K562 (cell line): ENCODE data around the gene DDIT3. TPM values are rescaled to one million over a fixed set of nuclear protein-coding genes. Genes with fewer than 3 reads are reported as not detected.

Experiments used
- DMBX1 ChIP-seq: fragments of 250-450 bp; sonication (Bioruptor Pico); IDR thresholded peaks from 2 replicates; pipeline ENCODE4 v1.8.0; 2022; ENCODE audit warnings: inconsistent platforms, mild to moderate bottlenecking, moderate library complexity, borderline replicate concordance
- GATAD2B ChIP-seq: fragments of 450-650 bp; IDR thresholded peaks from 2 replicates; pipeline ENCODE4 v1.6.1; 2017; ENCODE audit warnings: mild to moderate bottlenecking, borderline replicate concordance
- HBP1 ChIP-seq: fragments of 450-650 bp; formaldehyde crosslinking; IDR thresholded peaks from 2 replicates; pipeline ENCODE4 v1.4.0; 2022; ENCODE audit warnings: missing genetic modification characterization
- JUN ChIP-seq, 2 experiments: sonication (generic) in 1 of 2; formaldehyde crosslinking in 1 of 2; IDR thresholded peaks; 2 replicates each; pipeline versions ENCODE4 v1.6.1 to v1.8.0; 2012 to 2022; ENCODE audit warnings: borderline replicate concordance in 2 of 2, mild to moderate bottlenecking in 2 of 2, improper control_type of control experiment in 1 of 2, low read depth in 1 of 2, low read length in 1 of 2, missing genetic modification reagents in 1 of 2
- KDM2B ChIP-seq: fragments of 250-450 bp; sonication (Bioruptor Pico); IDR thresholded peaks from 2 replicates; pipeline ENCODE4 v1.8.0; 2021; ENCODE audit warnings: mild to moderate bottlenecking, moderate library complexity
- MLX ChIP-seq, 2 experiments: fragments of 450-650 bp in 1 of 2; sonication (generic) in 1 of 2; formaldehyde crosslinking; conservative IDR thresholded peaks; 2 replicates each; pipeline versions ENCODE4 v1.4.0 to v1.8.1; 2020 to 2022; ENCODE audit warnings: mild to moderate bottlenecking in 1 of 2, missing genetic modification reagents in 1 of 2
- MTA2 ChIP-seq: fragments of 450-650 bp; IDR thresholded peaks from 2 replicates; pipeline ENCODE4 v1.6.1; 2016; ENCODE audit warnings: low read depth
- NFIX ChIP-seq: fragments of 250-450 bp; sonication (Bioruptor Pico); IDR thresholded peaks from 2 replicates; pipeline ENCODE4 v1.4.0; 2020; ENCODE audit warnings: low read depth, mild to moderate bottlenecking, moderate library complexity
- YBX1 ChIP-seq: fragments of 450-650 bp; IDR thresholded peaks from 2 replicates; pipeline ENCODE4 v1.7.1; 2016; ENCODE audit warnings: mild to moderate bottlenecking
- ZBTB17 ChIP-seq: fragments of 450-650 bp; formaldehyde crosslinking; IDR thresholded peaks from 2 replicates; pipeline ENCODE4 v1.4.0; 2020; ENCODE audit warnings: mild to moderate bottlenecking
- ZKSCAN1 ChIP-seq: fragments of 150-350 bp; IDR thresholded peaks from 2 replicates; pipeline ENCODE4 v1.6.1; 2016; ENCODE audit warnings: low read depth, low read length
- ZNF282 ChIP-seq: sonication (generic); formaldehyde crosslinking; IDR thresholded peaks from 2 replicates; pipeline ENCODE4 v1.8.1; 2023; ENCODE audit warnings: missing genetic modification reagents
- ZNF436 ChIP-seq: fragments of 250-450, 450-650 bp; sonication (Bioruptor Pico); formaldehyde crosslinking; IDR thresholded peaks from 2 replicates; pipeline ENCODE4 v1.7.0; 2020; ENCODE audit warnings: mild to moderate bottlenecking
- ZNF507 ChIP-seq: conservative IDR thresholded peaks from 2 replicates; pipeline ENCODE4 v1.6.1; 2017; ENCODE audit warnings: missing genetic modification characterization, missing compliant biosample characterization
- ZNF551 ChIP-seq: fragments of 250-450 bp; sonication (Bioruptor Pico); IDR thresholded peaks from 2 replicates; pipeline ENCODE4 v1.5.0; 2021; ENCODE audit warnings: mild to moderate bottlenecking, moderate library complexity
- ZNF586 ChIP-seq: fragments of 450-650 bp; formaldehyde crosslinking; conservative IDR thresholded peaks from 2 replicates; pipeline ENCODE4 v1.4.0; 2020; ENCODE audit warnings: mild to moderate bottlenecking, moderate library complexity
- ZNF79 ChIP-seq: fragments of 250-450 bp; sonication (Bioruptor Pico); IDR thresholded peaks from 2 replicates; pipeline ENCODE4 v1.4.0; 2020; ENCODE audit warnings: low read depth, mild to moderate bottlenecking, moderate library complexity
- polyA plus RNA-seq, 8 experiments: library from polyadenylated mRNA; depleted of rRNA in 4 of 8; stranded (reverse) in 5 of 8; unstranded in 3 of 8; fragments of >200 nt; fragmentation: Nextera tagmentation in 2 of 8; fragmentation: Illumina TruSeq in 1 of 8; extraction: Ambion mirVana in 2 of 8; extraction: Trizol in 1 of 8; gene quantifications; 2 replicates each; pipeline versions ENCODE4 v1.2.1 to v1.2.3, GENCODE V29; 2011 to 2014; ENCODE audit warnings: inconsistent platforms in 1 of 8, missing spikeins in 1 of 8
- total RNA-seq, 7 experiments: library from RNA; depleted of rRNA in 6 of 7; stranded (reverse); fragments of >200 nt in 6 of 7; fragmentation: Illumina TruSeq in 2 of 7; extraction: Trizol in 2 of 7; gene quantifications; 2 replicates each; pipeline versions ENCODE4 v1.2.1 to v1.2.3, GENCODE V29; 2011 to 2021; ENCODE audit warnings: low replicate concordance in 1 of 7

DDIT3 gene
- total and polyA plus RNA-seq, 9 of the 15 experiments (the other 6 are each of a cell fraction or from before 2014, with no cell fraction given), result 59.1 to 272 (median 89.9) TPM

GRCh38 chr12:57552306-57552651, 32.0 kb upstream of the DDIT3 start (continued):
- TF ChIP-seq JUN (IDR thresholded peaks at IDR 0.05; ENCODE audit: borderline replicate concordance, low read depth, low read length) (no peak), JUN (CRISPR knock-in tag; IDR thresholded peaks at IDR 0.05; ENCODE audit: borderline replicate concordance) (no peak), ZKSCAN1 (no peak), KDM2B (CRISPR knock-in tag) (no peak), HBP1 (CRISPR knock-in tag) (no peak), ZBTB17 (CRISPR knock-in tag) (no peak), GATAD2B (peak; percentile 78; the same call in 1 of the 2 replicates), ZNF507 (tag) (no peak), YBX1 (no peak), MTA2 (peak; percentile 92), DMBX1 (CRISPR knock-in tag) (peak; percentile 33; the same call in 1 of the 2 replicates), ZNF282 (CRISPR knock-in tag) (no peak), ZNF436 (CRISPR knock-in tag) (no peak), NFIX (CRISPR knock-in tag) (no peak), MLX (CRISPR knock-in tag; conservative IDR thresholded peaks at IDR 0.05) (no peak), ZNF79 (CRISPR knock-in tag) (no peak), ZNF551 (CRISPR knock-in tag) (no peak), ZNF586 (no peak)
